Naive B cell (primary cell): ENCODE data around the gene ZDHHC21. TPM values are rescaled to one million over a fixed set of nuclear protein-coding genes. Genes with fewer than 3 reads are reported as not detected.
"Not testable (repeated sequence)": the region's sequence is repeated elsewhere in the genome, so short reads cannot be mapped to it uniquely, and the experiment has no call there.

Source experiments
- ATAC-seq, 2 donors: fragments of 150-1000 bp; cut with Tn5 transposase; 2 replicates each; pipeline ENCODE4 v1.10.0; 2021; ENCODE audit warnings: low read depth in 2 of 2, mild to moderate bottlenecking in 2 of 2, moderate library complexity in 2 of 2
- DNase-seq: peaks from one replicate; pipeline ENCODE4 v3.0.0; 2022
- H3K27ac Mint-ChIP-seq, 6 donors: one replicate each; pipeline ENCODE4 v1.8.0; 2020 to 2022; ENCODE audit warnings: mild to moderate bottlenecking in 6 of 6, mixed read lengths in 6 of 6, moderate library complexity in 5 of 6, inconsistent platforms in 2 of 6
- H3K27me3 Mint-ChIP-seq, 3 donors: one replicate each; pipeline ENCODE4 v1.8.0; 2021 to 2022; ENCODE audit warnings: mixed read lengths in 3 of 3, mild to moderate bottlenecking in 1 of 3
- H3K36me3 Mint-ChIP-seq, 2 donors: one replicate each; pipeline ENCODE4 v1.8.0; 2020 to 2022; ENCODE audit warnings: mixed read lengths in 2 of 2, inconsistent platforms in 1 of 2, mild to moderate bottlenecking in 1 of 2
- H3K4me1 Mint-ChIP-seq, 3 donors: one replicate each; pipeline ENCODE4 v1.8.0; 2020 to 2022; ENCODE audit warnings: mixed read lengths in 3 of 3, inconsistent platforms in 1 of 3, mild to moderate bottlenecking in 1 of 3, moderate library complexity in 1 of 3
- H3K4me3 Mint-ChIP-seq, 8 donors: one replicate each; pipeline ENCODE4 v1.8.0; 2020 to 2022; ENCODE audit warnings: mild to moderate bottlenecking in 8 of 8, mixed read lengths in 8 of 8, moderate library complexity in 8 of 8, inconsistent platforms in 2 of 8
- H3K9me3 Mint-ChIP-seq, 7 donors: one replicate each; pipeline ENCODE4 v1.8.0; 2020 to 2022; ENCODE audit warnings: mixed read lengths in 7 of 7, mild to moderate bottlenecking in 5 of 7, inconsistent platforms in 2 of 7, moderate library complexity in 1 of 7
- polyA plus RNA-seq, 6 donors: library from polyadenylated mRNA; unstranded; fragments of 300-500 nt; fragmentation: Illumina TruSeq; gene quantifications; one replicate each; pipeline ENCODE4 v1.2.3, GENCODE V29; 2021; ENCODE audit warnings: low read depth in 6 of 6

ZDHHC21 gene
- polyA plus RNA-seq, 6 donors from 2014 or later = 1.7 to 3.8 (median 3.2) TPM

- no peaks in the 10 kb centered on the region for H3K9me3 Mint-ChIP-seq
- H3K36me3 Mint-ChIP-seq = peaks cover 11 to 16% of the 10 kb centered on the region in 2 donors
- H3K4me3 Mint-ChIP-seq = no peak overlapping the region
- DNase-seq = no peak
- H3K27ac Mint-ChIP-seq = peak overlapping the region in 2 of 6 donors; percentile 20 to 43
- peaks cover 0 to 4% (median 0%) of the 10 kb centered on the region in 3 donors for H3K4me1 Mint-ChIP-seq
- H3K27me3 Mint-ChIP-seq = no peaks in the 10 kb centered on the region
- no peak for ATAC-seq
Measured at GRCh38 chr9:14670718-14671117, 22.5 kb downstream of the ZDHHC21 start.

GRCh38 chr9:14664022-14664421, 29.2 kb downstream of the ZDHHC21 start:
- not testable (repeated sequence) for H3K27ac Mint-ChIP-seq, H3K9me3 Mint-ChIP-seq, H3K4me3 Mint-ChIP-seq, H3K4me1 Mint-ChIP-seq, ATAC-seq, H3K36me3 Mint-ChIP-seq, H3K27me3 Mint-ChIP-seq, DNase-seq

GRCh38 chr9:14662060-14662453, 31.2 kb downstream of the ZDHHC21 start:
- ATAC-seq (no peak), DNase-seq (no peak)
- no peaks in the 10 kb centered on the region for H3K4me1 Mint-ChIP-seq
- H3K27me3 Mint-ChIP-seq = no peaks in the 10 kb centered on the region
- H3K36me3 Mint-ChIP-seq = peaks cover 9 to 28% of the 10 kb centered on the region in 2 donors
- no peak overlapping the region for H3K4me3 Mint-ChIP-seq
- peaks cover 0 to 1% (median 0%) of the 10 kb centered on the region in 7 donors for H3K9me3 Mint-ChIP-seq
- no peak overlapping the region for H3K27ac Mint-ChIP-seq

- H3K36me3 Mint-ChIP-seq = peaks cover 14 to 33% of the 10 kb centered on the region in 2 donors
- DNase-seq (no peak), ATAC-seq (no peak)
- H3K27ac Mint-ChIP-seq = no peak overlapping the region
- H3K4me3 Mint-ChIP-seq = no peak overlapping the region
- no peaks in the 10 kb centered on the region for H3K4me1 Mint-ChIP-seq
- H3K27me3 Mint-ChIP-seq = no peaks in the 10 kb centered on the region
- peaks cover under 1 to 7% (median 3%) of the 10 kb centered on the region in 7 donors for H3K9me3 Mint-ChIP-seq
Measured at GRCh38 chr9:14661421-14662059, 31.7 kb downstream of the ZDHHC21 start.

- Mint-ChIP-seq H3K4me1 (no peaks in the 10 kb centered on the region), H3K27me3 (no peaks in the 10 kb centered on the region), H3K9me3 (peaks cover 3 to 15% (median 5%) of the 10 kb centered on the region in 7 donors), H3K27ac (no peak overlapping the region), H3K4me3 (no peak overlapping the region), H3K36me3 (peaks cover 16 to 39% of the 10 kb centered on the region in 2 donors)
- DNase-seq = no peak
- ATAC-seq = no peak
Measured at GRCh38 chr9:14660721-14661120, 32.5 kb downstream of the ZDHHC21 start.

GRCh38 chr9:14654932-14655331, 38.3 kb downstream of the ZDHHC21 start:
- Mint-ChIP-seq H3K27me3 (no peaks in the 10 kb centered on the region), H3K4me3 (no peak overlapping the region), H3K4me1 (no peaks in the 10 kb centered on the region), H3K27ac (no peak overlapping the region), H3K9me3 (peaks cover 8 to 33% (median 22%) of the 10 kb centered on the region in 7 donors), H3K36me3 (peaks cover 39 to 59% of the 10 kb centered on the region in 2 donors)
- ATAC-seq (no peak), DNase-seq (no peak)

GRCh38 chr9:14653511-14653910, 39.7 kb downstream of the ZDHHC21 start:
- no peak overlapping the region for H3K27ac Mint-ChIP-seq
- H3K27me3 Mint-ChIP-seq = no peaks in the 10 kb centered on the region
- H3K4me3 Mint-ChIP-seq = no peak overlapping the region
- no peak for ATAC-seq
- H3K9me3 Mint-ChIP-seq = peaks cover 8 to 33% (median 22%) of the 10 kb centered on the region in 7 donors
- H3K4me1 Mint-ChIP-seq = no peaks in the 10 kb centered on the region
- peaks cover 39 to 49% of the 10 kb centered on the region in 2 donors for H3K36me3 Mint-ChIP-seq
- DNase-seq = no peak

- no peak for DNase-seq
- Mint-ChIP-seq H3K9me3 (peaks cover 8 to 33% (median 22%) of the 10 kb centered on the region in 7 donors), H3K36me3 (peaks cover 39 to 44% of the 10 kb centered on the region in 2 donors), H3K27me3 (no peaks in the 10 kb centered on the region), H3K4me1 (peaks cover 0 to 4% (median 0%) of the 10 kb centered on the region in 3 donors), H3K4me3 (no peak overlapping the region), H3K27ac (no peak overlapping the region)
- no peak for ATAC-seq
Measured at GRCh38 chr9:14652729-14653377, 40.4 kb downstream of the ZDHHC21 start.

- H3K27ac Mint-ChIP-seq = peak overlapping the region in 1 of 6 donors; percentile 79
- H3K4me3 Mint-ChIP-seq = no peak overlapping the region
- DNase-seq = no peak
- peaks cover 23 to 31% of the 10 kb centered on the region in 2 donors for H3K36me3 Mint-ChIP-seq
- H3K27me3 Mint-ChIP-seq = no peaks in the 10 kb centered on the region
- H3K9me3 Mint-ChIP-seq = peaks cover 6 to 23% (median 14%) of the 10 kb centered on the region in 7 donors
- no peak for ATAC-seq
- peaks cover 0 to 5% (median 4%) of the 10 kb centered on the region in 3 donors for H3K4me1 Mint-ChIP-seq
Measured at GRCh38 chr9:14650596-14650995, 42.6 kb downstream of the ZDHHC21 start.

- H3K36me3 Mint-ChIP-seq = peaks cover 2 to 19% of the 10 kb centered on the region in 2 donors
- H3K4me1 Mint-ChIP-seq = peaks cover 3 to 8% (median 5%) of the 10 kb centered on the region in 3 donors
- no peak overlapping the region for H3K4me3 Mint-ChIP-seq
- no peak for ATAC-seq
- H3K27ac Mint-ChIP-seq = no peak overlapping the region
- H3K27me3 Mint-ChIP-seq = no peaks in the 10 kb centered on the region
- H3K9me3 Mint-ChIP-seq = no peaks in the 10 kb centered on the region
- DNase-seq = no peak
Measured at GRCh38 chr9:14645648-14646047, 47.6 kb downstream of the ZDHHC21 start.

GRCh38 chr9:14640967-14641366, 52.3 kb downstream of the ZDHHC21 start:
- Mint-ChIP-seq H3K4me1 (peaks cover 0 to 5% (median 3%) of the 10 kb centered on the region in 3 donors), H3K36me3 (peaks cover 7 to 30% of the 10 kb centered on the region in 2 donors), H3K4me3 (no peak overlapping the region), H3K27ac (no peak overlapping the region), H3K27me3 (no peaks in the 10 kb centered on the region), H3K9me3 (no peaks in the 10 kb centered on the region)
- ATAC-seq (no peak), DNase-seq (no peak)

- DNase-seq (no peak), ATAC-seq (no peak)
- Mint-ChIP-seq H3K9me3 (no peaks in the 10 kb centered on the region), H3K36me3 (peaks cover 7 to 28% of the 10 kb centered on the region in 2 donors), H3K27me3 (no peaks in the 10 kb centered on the region), H3K4me1 (peaks cover 0 to 5% (median 3%) of the 10 kb centered on the region in 3 donors), H3K27ac (peak overlapping the region in 1 of 6 donors; percentile 42), H3K4me3 (no peak overlapping the region)
Measured at GRCh38 chr9:14640294-14640693, 52.9 kb downstream of the ZDHHC21 start.

- ATAC-seq (no peak), DNase-seq (no peak)
- Mint-ChIP-seq H3K9me3 (no peaks in the 10 kb centered on the region), H3K27ac (no peak overlapping the region), H3K4me1 (peaks cover 0 to 5% (median 5%) of the 10 kb centered on the region in 3 donors), H3K27me3 (no peaks in the 10 kb centered on the region), H3K4me3 (peak overlapping the region in 1 of 8 donors; percentile 16), H3K36me3 (peaks cover 33 to 34% of the 10 kb centered on the region in 2 donors)
Measured at GRCh38 chr9:14633906-14634565, 59.2 kb downstream of the ZDHHC21 start.
